GM18498 (cell line): ENCODE results near the gene ZNF580.

Experiments used
- ATAC-seq: cut with Tn5 transposase; IDR thresholded peaks from one replicate; pipeline ENCODE4 v1.9.1; 2021; ENCODE audit warnings: mild to moderate bottlenecking, moderate library complexity; ENCODE audit not compliant: unreplicated experiment

ZNF580 gene

GRCh38 chr19:55674841-55675660 is 34.2 kb downstream of the ZNF580 start, which contains the start of gene EPN1:
Gene EPN1, plus strand, starts transcription at chr19:55675226. Its CDS starts 3,402 bp downstream, at chr19:55678628.
- peak; percentile 70 for ATAC-seq

GRCh38 chr19:55675661-55676354 is 35.0 kb downstream of the ZNF580 start:
- ATAC-seq, result no peak

- no peak for ATAC-seq
These were observed 35.6 kb downstream of the ZNF580 start for GRCh38 chr19:55676383-55676782.

GRCh38 chr19:55676889-55677505 is 36.2 kb downstream of the ZNF580 start:
- ATAC-seq, result no peak

- ATAC-seq, result no peak
These were observed 36.8 kb downstream of the ZNF580 start for GRCh38 chr19:55677572-55678028.

GRCh38 chr19:55678121-55678671 is 37.4 kb downstream of the ZNF580 start:
- peak; percentile 66 for ATAC-seq

GRCh38 chr19:55679343-55680257 is 38.8 kb downstream of the ZNF580 start:
- ATAC-seq, result no peak

GRCh38 chr19:55680339-55681130 is 39.7 kb downstream of the ZNF580 start:
- no peak for ATAC-seq

- no peak for ATAC-seq
These were observed 40.6 kb downstream of the ZNF580 start for GRCh38 chr19:55681131-55682092.

GRCh38 chr19:55683449-55684261 is 42.9 kb downstream of the ZNF580 start:
- ATAC-seq, result no peak

GRCh38 chr19:55684946-55685681 is 44.3 kb downstream of the ZNF580 start:
- ATAC-seq, result no peak

- ATAC-seq, result no peak
These were observed 45.0 kb downstream of the ZNF580 start for GRCh38 chr19:55685776-55686175.

- ATAC-seq, result no peak
These were observed 45.7 kb downstream of the ZNF580 start for GRCh38 chr19:55686311-55687050.

GRCh38 chr19:55687281-55688201 is 46.7 kb downstream of the ZNF580 start:
- ATAC-seq, result no peak
